Measurements from ENCODE around the gene KCTD20. TPM values are rescaled to one million over a fixed set of nuclear protein-coding genes. Genes with fewer than 3 reads are reported as not detected.

Gene KCTD20
- total and polyA plus RNA-seq, 9 of the 15 experiments (the other 6 are each of a cell fraction or from before 2014, with no cell fraction given), result 28.9 to 160 (median 70.6) TPM

- Histone ChIP-seq H3K4me1 (replicated peaks in 1 of 2; ENCODE audit: control insufficient read depth in 2 of 2, insufficient read depth in 2 of 2, low read length in 2 of 2) (no peaks in the 10 kb centered on the region), H4K20me1 (replicated peaks; ENCODE audit: control insufficient read depth, insufficient read depth, low read length) (no peaks in the 10 kb centered on the region), H3K9ac (ENCODE audit: insufficient read depth in 1 of 2, low read depth in 2 of 2, low read length in 2 of 2) (no peak overlapping the region), H3K4me2 (ENCODE audit: insufficient read depth, low read length) (no peak overlapping the region), H3K27me3 (ENCODE audit: control insufficient read depth in 2 of 2, insufficient read depth in 2 of 2, low read length in 2 of 2) (no peaks in the 10 kb centered on the region), H3K36me3 (ENCODE audit: control insufficient read depth, insufficient read depth, low read length) (peaks cover 40% of the 10 kb centered on the region), H3K4me3 (no peak overlapping the region), H2AFZ (ENCODE audit: low read depth, low read length) (no peak overlapping the region), H3K79me2 (ENCODE audit: control insufficient read depth, insufficient read depth, low read length) (peaks cover 47% of the 10 kb centered on the region), H3K9me3 (replicated peaks; ENCODE audit: control insufficient read depth, insufficient read depth, low read depth, low read length) (no peaks in the 10 kb centered on the region), H3K9me1 (ENCODE audit: control insufficient read depth, insufficient read depth, low read length) (no peaks in the 10 kb centered on the region), H3K27ac (ENCODE audit: extremely low read depth, low read depth, low read length) (no peak overlapping the region)
- TSS peak; percentile 14 for BruUV-seq (replicated peaks)
- FAIRE-seq, result no peak
- TF ChIP-seq SMARCA4 (IDR thresholded peaks at IDR 0.05), result no peak
- TF ChIP-seq ESRRA (IDR thresholded peaks at IDR 0.05; ENCODE audit: borderline replicate concordance, low read depth), result no peak
- no peak for TF ChIP-seq CBX3 (IDR thresholded peaks at IDR 0.05; ENCODE audit: borderline replicate concordance in 1 of 2, low read length in 2 of 2)
- DNase-seq (ENCODE audit: extremely low read depth in 1 of 4, low spot score in 3 of 4), result no peak
- no peak for ATAC-seq
- CTCF ChIA-PET (ENCODE audit: low intra/inter-chr PET ratio), result interaction anchor here (0.6 kb wide), 1 partner anchor 65 kb away, joined by 3 read pairs; no protein-coding TSS in a partner anchor
- in situ Hi-C loops (cut with MboI), result no loop called here
- intact Hi-C loops (cut with micrococcal nuclease), result no loop called here
- 90% methylated on average over 3 of the region's 3 CpGs for WGBS (ENCODE audit: insufficient coverage, low coverage, missing lambda C conversion rate)
- POLR2A ChIA-PET, result interaction anchor here (0.9 to 3.2 kb wide), 3 partner anchors 15 to 89 kb away, joined by 3 to 11 read pairs (median 4); no protein-coding TSS in a partner anchor
Observed at GRCh38 chr6:36469946-36470345, 27.1 kb downstream of the KCTD20 start.

DNA sequence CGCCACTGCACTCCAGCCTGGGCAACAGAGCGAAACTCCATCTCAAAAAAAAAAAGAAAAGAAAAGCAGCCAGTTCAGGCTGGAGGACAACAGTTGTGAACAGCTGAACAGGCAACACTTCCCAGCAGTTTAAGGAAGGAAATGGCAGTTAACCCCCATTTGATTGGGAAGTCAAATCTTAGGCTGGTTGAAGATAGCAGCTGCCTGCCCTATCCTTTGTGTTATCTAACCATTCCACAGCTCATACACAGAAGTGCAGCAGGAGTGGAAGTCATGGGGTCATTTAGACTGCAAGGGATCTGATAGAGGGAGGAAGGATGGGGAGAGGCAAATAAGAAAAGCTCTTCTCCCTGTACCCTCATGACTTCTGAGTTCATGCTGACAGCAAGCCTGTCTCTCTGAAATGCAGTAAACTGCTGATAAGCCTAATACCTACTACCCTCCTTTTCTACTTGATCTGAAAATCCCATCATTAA is 35.3 kb downstream of the KCTD20 start:
- POLR2A ChIA-PET, result interaction anchor here (0.7 to 3.1 kb wide), 12 partner anchors 10 to 304 kb away, joined by 3 to 19 read pairs (median 5); no protein-coding TSS in a partner anchor
- no TSS peak for BruUV-seq (replicated peaks)
- Histone ChIP-seq H3K9me1 (ENCODE audit: control insufficient read depth, insufficient read depth, low read length) (no peaks in the 10 kb centered on the region), H3K27ac (ENCODE audit: extremely low read depth, low read depth, low read length) (peak overlapping the region; percentile 24; the same call in 2 of the 3 replicates), H3K4me2 (ENCODE audit: insufficient read depth, low read length) (peak overlapping the region; percentile 67), H4K20me1 (replicated peaks; ENCODE audit: control insufficient read depth, insufficient read depth, low read length) (peaks cover 16% of the 10 kb centered on the region), H3K36me3 (ENCODE audit: control insufficient read depth, insufficient read depth, low read length) (peaks cover 63% of the 10 kb centered on the region), H3K4me3 (peak overlapping the region; percentile 3; the same call in 1 of the 2 replicates), H3K4me1 (replicated peaks in 1 of 2; ENCODE audit: control insufficient read depth in 2 of 2, insufficient read depth in 2 of 2, low read length in 2 of 2) (peaks cover 12 to 15% of the 10 kb centered on the region in 2 experiments), H3K27me3 (ENCODE audit: control insufficient read depth in 2 of 2, insufficient read depth in 2 of 2, low read length in 2 of 2) (no peaks in the 10 kb centered on the region), H2AFZ (ENCODE audit: low read depth, low read length) (no peak overlapping the region), H3K9me3 (replicated peaks; ENCODE audit: control insufficient read depth, insufficient read depth, low read depth, low read length) (no peaks in the 10 kb centered on the region), H3K9ac (ENCODE audit: insufficient read depth in 1 of 2, low read depth in 2 of 2, low read length in 2 of 2) (peak overlapping the region in 1 of 2 experiments; percentile 18; a peak in 2 of 4 replicates), H3K79me2 (ENCODE audit: control insufficient read depth, insufficient read depth, low read length) (0 out of 3 replicates have a peak, but pooled peaks cover 4% of the 10 kb centered on the region)
- CTCF ChIA-PET (ENCODE audit: low intra/inter-chr PET ratio), result no interaction called here
- DNase-seq (ENCODE audit: extremely low read depth in 1 of 4, low spot score in 3 of 4), result peak; percentile 75 to 92 (median 80)
- peak; percentile 94 for ATAC-seq
- in situ Hi-C loops (cut with MboI), result no loop called here
- intact Hi-C loops (cut with micrococcal nuclease), result loop anchor here (1.0 to 5.0 kb wide), 2 partner anchors 36 to 55 kb away; partner anchors contain the start of genes KCTD20 and PXT1
- FAIRE-seq, result peak; percentile 91
- 17% methylated on average over 1 of the region's 2 CpGs for WGBS (ENCODE audit: insufficient coverage, low coverage, missing lambda C conversion rate)
- peak; percentile 63; the same call in 1 of the 2 replicates for TF ChIP-seq TFAP4 (CRISPR knock-in tag; IDR thresholded peaks at IDR 0.05; ENCODE audit: borderline replicate concordance)
- TF ChIP-seq ZNF586 (CRISPR knock-in tag; conservative IDR thresholded peaks at IDR 0.05), result no peak
- peak; percentile 61; the same call in 1 of the 2 replicates for TF ChIP-seq SPI1 (IDR thresholded peaks at IDR 0.05; ENCODE audit: borderline replicate concordance, low read depth, low read length)
- no peak for TF ChIP-seq ZC3H11A (IDR thresholded peaks at IDR 0.05; ENCODE audit: low read depth, low read length)
- peak; percentile 48; the same call in 1 of the 2 replicates for TF ChIP-seq NCOA1 (IDR thresholded peaks at IDR 0.05; ENCODE audit: low read depth)
- TF ChIP-seq HIVEP1 (CRISPR knock-in tag; IDR thresholded peaks at IDR 0.05), result no peak
- no peak for TF ChIP-seq HNRNPH1 (optimal IDR thresholded peaks at IDR 0.05; ENCODE audit: low read depth, low read length)
- peak; percentile 94 for TF ChIP-seq TCF3 (CRISPR knock-in tag; IDR thresholded peaks at IDR 0.05)
- no peak for TF ChIP-seq HDGF (IDR thresholded peaks at IDR 0.05)
- peak in 1 of 2 experiments; percentile 29; a peak in 1 of 3 replicates for TF ChIP-seq CBX3 (IDR thresholded peaks at IDR 0.05; ENCODE audit: borderline replicate concordance in 1 of 2, low read length in 2 of 2)
- TF ChIP-seq PURB (CRISPR knock-in tag; IDR thresholded peaks at IDR 0.05; ENCODE audit: low read depth), result no peak
- TF ChIP-seq U2AF1 (optimal IDR thresholded peaks at IDR 0.05; ENCODE audit: low read depth, low read length), result no peak
- TF ChIP-seq SAFB (IDR thresholded peaks at IDR 0.05; ENCODE audit: borderline replicate concordance, low read depth, low read length), result no peak
- TF ChIP-seq KLF6 (CRISPR knock-in tag; IDR thresholded peaks at IDR 0.05; ENCODE audit: borderline replicate concordance), result no peak
- peak; percentile 90 for TF ChIP-seq SMARCE1 (IDR thresholded peaks at IDR 0.05)
